ENCODE measurements around the gene RABL2A.
A peak's percentile ranks its signal among the peaks of the same experiment; 100 is the strongest.
"Not testable (repeated sequence)": the region's sequence is repeated elsewhere in the genome, so short reads cannot be mapped to it uniquely, and the experiment has no call there.

The RABL2A gene

DNA sequence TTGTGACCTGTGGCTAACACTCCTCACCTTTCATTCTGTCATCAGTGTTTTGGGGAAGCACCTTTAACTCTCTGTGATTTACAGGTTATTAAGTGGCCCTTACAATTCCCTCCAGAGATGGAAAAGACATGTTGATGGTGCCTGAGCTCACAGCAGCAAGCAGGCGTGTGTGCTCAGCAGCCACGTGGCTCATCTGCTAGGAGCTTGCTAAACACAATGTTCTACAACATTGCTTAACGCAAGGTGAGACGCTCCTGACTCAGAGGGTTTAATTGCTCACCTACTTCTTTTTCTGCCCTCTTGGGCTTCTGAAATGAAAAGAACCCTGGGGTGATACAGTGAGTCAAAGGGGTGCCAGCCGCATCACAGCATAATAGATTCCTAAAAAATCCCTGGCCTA is 6.1 kb upstream of the RABL2A start:
- DNase-seq = not testable (repeated sequence)

DNA sequence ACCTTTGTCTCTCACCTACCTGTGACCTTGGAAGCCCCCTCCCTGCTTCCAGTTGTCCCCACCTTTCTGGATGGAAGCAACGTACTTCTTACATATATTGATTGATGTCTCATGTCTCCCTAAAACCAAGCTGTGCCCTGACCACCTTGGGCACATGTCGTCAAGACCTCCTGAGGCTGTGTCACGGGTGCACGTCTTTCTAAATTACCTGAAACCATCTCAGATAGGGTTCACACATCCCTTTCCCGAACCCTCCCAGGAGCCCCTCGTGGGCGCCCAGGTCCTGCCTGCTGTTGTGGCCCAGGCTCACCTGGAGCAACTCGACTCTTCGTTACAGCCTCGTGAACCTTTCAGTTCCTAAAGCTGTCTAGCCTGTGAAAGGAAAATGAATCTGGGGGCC is 1.2 kb upstream of the RABL2A start:
- not testable (repeated sequence) for DNase-seq

DNA sequence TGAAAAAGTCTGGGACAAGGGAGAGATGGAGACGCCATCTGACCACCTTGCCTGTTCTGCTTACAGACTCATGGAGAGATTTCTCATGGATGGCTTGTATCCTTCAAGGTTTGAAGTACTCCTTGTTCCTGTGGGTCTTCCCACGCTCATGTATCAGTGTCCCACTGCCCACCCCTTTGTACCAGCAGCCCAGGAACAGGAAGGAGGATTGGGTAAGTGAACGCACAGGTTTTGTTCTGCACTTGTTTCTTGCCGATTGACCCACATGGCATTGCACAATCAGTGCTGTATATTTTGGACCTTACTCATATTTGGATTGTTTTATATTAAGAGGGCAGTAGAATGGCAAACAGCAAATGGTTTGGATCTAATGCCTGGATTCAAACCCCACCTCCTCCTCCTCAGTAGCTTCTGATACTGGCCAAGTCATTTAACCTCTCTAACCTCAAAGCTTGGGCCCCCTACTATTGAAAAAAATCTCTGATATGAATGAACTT is 5.8 kb downstream of the RABL2A start:
- not testable (repeated sequence) for DNase-seq

DNA sequence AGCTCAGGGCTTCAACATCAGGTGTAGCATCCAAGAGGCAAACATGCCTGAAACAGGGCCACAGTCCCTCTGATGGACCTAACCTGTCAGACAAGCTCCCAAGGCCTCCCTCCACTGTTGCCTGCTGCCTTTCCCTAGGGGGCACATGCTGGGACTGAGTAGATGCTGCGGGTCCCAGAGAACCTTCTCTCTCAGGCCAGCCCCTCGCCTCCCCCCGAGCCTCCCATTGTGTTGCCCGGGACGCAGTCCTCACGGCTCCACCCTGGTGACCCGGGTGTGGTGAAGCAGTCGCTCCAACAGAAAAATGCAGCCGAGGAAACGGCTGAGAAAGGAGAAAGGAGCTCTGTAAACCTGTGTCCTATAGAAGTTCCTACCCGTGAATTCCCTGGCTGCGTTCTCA is 8.3 kb downstream of the RABL2A start:
- not testable (repeated sequence) for DNase-seq

DNA sequence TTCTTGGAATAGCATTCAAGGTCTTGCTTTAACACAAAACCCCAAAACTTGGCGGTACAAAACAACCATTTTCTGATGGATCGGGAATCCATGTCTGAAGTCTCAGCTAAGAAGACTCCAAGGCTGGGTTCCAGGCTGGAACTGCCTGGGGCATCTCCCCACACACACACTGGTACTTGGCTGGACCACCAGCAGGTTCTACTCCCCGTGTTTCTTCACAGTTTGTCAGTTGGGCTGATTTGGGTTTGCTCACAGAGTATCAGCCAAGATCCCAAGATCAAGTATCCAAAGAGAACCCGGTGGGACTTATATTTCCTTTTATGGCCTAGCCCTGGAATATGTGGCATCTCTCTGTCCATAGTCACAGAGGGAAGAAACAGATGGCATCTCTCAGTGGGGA is 9.2 kb downstream of the RABL2A start:
- not testable (repeated sequence) for DNase-seq

DNA sequence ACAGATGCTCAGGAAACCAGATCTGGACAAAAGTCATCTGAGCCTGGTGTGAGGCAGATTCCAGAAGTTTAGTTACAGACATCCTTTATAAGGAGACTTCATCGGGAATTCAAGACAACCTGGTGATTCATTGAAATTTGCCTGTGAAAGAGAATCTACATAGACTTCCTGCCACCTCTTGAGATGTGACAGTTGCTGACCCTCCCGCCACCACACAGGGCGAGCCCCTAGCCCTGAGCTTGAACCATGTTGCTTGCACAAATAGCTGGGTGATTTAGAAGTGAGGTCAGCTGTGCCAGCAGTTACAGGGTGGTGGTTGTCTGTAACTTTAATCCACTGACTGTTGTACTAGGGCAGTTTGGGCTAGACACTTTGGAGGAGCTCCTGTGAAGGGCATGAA is 11.0 kb downstream of the RABL2A start:
- not testable (repeated sequence) for DNase-seq

DNA sequence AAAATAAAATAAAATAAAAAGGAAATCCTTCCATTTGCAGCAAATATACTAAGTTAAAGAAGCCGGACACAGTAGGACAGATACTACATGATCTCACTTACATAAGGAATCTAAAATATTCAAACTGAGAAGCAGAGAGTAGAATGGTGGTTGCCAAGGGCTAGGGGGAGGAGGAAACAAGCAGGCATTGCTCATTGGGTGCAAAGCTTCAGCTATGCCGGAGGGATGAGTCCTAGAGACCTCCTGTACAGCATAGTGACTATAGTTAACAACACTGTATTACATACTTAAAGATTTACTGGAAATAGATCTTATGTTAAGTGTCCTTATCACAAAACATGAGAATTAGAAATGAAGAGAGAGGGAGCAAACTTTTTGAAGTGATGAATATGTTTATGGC is 19.2 kb downstream of the RABL2A start:
- not testable (repeated sequence) for DNase-seq

DNA sequence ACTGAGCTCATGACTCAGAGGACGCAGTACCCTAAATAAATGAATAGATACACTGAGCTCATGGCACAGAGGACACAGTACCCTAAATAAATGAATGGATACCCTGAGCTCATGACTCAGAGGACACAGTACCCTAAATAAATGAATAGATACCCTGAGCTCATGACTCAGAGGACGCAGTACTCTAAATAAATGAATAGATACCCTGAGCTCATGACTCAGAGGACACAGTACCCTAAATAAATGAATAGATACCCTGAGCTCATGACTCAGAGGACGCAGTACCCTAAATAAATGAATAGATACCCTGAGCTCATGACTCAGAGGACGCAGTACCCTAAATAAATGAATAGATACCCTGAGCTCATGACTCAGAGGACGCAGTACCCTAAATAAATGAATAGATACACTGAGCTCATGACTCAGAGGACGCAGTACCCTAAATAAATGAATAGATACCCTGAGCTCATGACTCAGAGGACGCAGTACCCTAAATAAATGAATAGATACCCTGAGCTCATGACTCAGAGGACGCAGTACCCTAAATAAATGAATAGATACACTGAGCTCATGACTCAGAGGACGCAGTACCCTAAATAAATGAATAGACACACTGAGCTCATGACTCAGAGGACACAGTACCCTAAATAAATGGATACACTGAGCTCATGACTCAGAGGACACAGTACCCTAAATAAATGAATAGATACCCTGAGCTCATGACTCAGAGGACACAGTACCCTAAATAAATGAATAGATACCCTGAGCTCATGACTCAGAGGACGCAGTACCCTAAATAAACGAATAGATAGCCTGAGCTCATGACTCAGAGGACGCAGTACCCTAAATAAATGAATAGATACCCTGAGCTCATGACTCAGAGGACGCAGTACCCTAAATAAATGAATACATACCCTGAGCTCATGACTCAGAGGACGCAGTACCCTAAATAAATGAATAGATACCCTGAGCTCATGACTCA is 24.1 kb downstream of the RABL2A start:
- DNase-seq = not testable (repeated sequence)

DNA sequence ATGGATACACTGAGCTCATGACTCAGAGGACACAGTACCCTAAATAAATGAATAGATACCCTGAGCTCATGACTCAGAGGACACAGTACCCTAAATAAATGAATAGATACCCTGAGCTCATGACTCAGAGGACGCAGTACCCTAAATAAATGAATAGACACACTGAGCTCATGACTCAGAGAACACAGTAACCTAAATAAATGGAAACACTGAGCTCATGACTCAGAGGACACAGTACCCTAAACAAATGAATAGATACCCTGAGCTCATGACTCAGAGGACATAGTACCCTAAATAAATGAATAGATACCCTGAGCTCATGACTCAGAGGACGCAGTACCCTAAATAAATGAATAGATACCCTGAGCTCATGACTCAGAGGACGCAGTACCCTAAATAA is 25.5 kb downstream of the RABL2A start:
- DNase-seq = not testable (repeated sequence)

DNA sequence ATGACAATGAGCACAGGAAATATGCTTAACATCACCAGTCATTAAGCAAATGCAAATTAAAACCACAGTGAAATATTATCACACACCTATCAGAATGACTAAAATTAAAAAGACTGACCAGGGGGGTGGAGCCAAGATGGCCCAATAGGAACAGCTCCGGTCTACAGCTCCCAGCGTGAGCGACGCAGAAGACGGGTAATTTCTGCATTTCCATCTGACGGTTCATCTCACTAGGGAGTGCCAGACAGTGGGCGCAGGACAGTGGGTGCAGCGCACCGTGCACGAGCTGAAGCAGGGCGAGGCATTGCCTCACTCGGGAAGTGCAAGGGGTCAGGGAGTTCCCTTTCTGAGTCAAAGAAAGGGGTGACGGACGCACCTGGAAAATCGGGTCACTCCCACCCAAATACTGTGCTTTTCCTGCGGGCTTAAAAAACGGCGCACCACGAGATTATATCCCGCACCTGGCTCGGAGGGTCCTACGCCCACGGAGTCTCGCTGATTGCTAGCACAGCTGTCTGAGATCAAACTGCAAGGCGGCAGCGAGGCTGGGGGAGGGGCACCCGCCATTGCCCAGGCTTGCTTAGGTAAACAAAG is 29.1 kb downstream of the RABL2A start:
- peak; percentile 9 for DNase-seq

DNA sequence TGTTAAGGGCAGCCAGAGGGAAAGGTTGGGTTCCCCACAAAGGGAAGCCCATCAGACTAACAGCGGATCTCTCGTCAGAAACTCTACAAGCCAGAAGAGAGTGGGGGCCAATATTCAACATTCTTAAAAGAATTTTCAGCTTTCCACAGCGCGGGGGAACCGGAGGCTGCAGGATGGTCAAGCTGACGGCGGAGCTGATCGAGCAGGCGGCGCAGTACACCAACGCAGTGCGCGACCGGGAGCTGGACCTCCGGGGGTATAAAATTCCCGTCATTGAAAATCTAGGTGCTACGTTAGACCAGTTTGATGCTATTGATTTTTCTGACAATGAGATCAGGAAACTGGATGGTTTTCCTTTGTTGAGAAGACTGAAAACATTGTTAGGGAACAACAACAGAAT is 30.7 kb downstream of the RABL2A start:
- not testable (repeated sequence) for DNase-seq

DNA sequence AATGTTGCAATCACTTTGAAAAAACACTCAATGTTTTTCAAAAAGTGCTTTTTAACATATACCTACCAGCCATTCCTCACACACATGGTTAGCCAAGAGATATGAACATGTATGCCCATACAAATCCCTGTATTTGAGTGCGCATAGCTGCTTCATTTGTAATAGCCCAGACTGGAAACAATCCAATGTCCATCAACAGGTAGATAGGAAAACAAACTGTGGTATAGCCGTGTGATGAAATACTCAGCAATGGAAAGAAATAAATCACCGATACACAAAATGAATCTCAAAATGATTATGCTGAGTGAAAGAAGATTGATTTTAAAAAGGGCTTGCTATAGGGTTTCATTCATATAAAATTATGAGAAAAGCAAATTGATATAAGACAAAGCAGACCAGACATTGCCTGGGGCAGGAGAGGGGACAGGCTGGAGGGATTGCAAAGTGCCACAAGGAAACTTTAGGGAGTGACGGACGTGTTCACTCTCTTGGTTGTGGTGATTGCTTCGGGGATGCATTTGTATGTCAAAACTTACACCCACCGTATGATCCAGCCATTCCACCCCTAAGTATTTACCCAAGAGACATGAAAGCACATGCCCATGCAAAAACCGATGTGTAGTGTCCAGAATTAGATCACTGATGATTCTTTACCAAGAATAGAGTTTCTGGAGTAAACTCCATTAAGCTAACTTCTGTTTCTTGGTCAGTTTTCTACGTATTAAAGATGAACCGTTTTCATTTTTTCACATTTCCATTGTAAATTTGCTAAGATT is 36.4 kb downstream of the RABL2A start:
- not testable (repeated sequence) for DNase-seq

DNA sequence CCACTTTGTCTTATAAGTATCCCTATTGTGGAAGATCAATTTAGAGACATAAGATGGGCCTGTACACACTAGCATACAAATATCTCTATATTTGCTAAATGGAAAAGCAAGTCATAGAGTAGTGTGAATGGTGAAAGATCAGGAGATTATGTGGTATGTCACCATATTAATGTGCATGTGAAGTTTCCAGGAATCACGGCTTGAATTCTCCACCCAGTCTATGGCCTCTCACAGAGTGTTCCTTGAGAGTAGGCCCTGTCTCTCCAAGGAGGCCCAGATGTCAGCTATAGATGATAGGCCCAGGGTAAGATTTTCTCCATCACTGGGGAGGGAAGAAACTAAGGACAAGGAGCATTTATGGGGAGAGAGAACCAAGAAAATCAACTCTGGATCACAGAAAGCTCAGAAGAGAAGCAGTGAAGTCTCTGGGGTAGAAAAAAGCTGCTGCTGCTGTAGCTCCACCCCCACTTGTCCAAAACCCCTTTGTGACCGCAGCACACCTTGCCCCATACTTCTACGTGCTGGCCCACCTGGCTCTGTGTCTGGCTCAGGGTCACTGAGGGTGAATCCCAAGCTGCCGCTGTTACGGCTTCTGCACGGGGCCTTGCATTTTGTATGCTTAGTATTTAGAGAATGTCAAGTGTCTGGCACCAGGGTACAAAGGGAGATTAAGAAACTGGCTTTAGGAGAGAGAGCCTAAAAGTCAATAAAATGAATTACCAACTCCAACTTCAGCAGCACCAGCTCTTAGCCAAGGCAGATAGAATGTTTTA is 37.9 kb downstream of the RABL2A start:
- not testable (repeated sequence) for DNase-seq

DNA sequence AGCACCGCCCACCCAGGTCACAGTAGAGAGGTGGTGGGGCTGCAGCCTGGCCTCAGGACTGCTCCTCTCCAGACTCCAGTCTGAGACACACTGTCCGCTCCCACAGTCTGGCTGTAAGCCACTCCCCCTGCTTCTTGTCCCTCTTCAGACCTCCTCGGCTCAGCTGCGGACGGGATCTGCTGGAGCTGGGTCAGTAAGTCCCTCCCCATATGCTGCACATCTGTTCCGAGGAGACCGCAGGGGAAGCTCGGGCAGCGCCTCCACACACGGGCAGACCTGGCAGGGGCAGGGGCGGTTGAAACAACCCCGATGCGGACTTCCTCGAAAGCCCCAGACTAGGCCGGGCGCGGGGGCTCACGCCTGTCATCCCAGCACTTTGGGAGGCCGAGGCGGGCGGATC is 41.9 kb downstream of the RABL2A start:
- DNase-seq = not testable (repeated sequence)

DNA sequence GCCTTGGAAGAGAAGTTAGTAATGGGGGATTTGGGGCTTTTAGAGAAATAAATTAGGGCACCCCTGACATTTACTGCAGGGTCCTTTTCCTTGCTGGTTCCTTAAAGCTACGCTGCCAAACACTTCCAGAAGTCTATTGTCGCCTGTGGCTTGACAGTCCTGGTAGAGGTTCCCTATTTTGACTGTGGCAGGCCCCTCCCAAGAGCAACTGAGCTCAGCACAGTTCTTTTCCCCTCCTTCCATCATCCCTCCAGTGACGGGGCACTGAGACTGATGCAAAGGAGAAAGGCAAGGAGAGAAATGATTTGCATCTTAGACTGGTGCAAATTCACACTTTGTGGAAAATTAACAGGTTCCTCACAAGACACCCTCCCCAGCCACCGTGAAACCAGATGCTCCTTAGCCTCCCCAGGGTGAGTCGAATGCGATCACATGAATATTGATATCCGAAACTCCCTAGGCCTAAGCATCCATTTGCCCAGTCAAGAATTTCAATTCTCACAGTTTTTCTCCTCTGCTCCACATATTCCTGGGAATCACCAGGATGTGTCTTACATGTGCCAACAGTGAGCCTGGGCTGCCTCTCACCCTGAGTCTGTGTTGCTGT is 45.4 kb downstream of the RABL2A start:
- no peak for DNase-seq

DNA sequence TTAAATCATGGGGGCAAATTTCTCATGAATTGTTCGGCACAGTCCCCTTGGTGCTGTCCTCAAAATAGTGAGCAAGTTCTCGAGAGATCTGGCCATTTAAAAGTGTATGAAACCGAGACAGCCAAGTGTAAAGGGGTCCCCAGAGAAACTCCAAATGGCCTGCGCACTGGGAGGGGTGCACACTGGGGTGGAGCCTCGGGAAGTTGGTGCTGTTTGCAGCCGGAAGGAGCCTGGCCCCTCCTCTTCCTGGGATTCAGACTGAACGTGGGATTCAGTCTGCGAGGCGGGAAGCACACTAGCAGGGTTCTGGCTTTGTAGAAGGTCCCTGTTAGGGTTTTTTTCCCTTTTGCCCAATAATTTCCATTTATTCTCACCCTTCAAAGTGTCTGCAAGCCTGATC is 48.8 kb downstream of the RABL2A start:
- no peak for DNase-seq

DNA sequence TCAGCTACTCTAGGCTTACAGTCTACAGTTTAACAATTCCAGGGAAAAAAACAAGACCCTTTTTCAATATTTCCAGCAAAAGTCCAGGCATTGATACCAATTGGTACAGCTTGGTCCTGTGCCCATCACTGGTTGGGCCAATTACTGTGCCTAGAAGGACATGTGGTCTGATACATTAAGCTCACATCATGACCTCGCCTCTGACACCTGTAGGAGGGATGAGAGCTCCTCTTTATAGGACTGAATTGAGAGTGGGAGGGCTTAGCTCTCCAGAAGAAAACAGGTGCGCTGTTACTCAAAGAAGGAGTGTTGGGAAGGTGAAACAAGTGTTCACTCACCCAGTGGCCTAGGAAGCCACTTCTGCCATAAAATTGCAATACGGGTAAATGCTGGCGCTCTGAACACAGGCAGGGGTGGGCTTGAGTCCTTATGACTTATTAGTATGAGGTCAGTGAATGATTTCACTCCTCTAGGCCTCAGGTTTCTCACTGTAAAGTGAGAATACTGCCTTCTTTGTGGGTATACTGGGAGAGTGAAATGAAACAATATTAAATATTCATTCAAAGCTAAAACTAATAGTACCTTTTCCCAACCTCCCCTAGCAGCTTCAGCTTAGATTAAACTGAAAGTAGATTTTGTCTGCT is 49.7 kb downstream of the RABL2A start:
- DNase-seq = no peak

DNA sequence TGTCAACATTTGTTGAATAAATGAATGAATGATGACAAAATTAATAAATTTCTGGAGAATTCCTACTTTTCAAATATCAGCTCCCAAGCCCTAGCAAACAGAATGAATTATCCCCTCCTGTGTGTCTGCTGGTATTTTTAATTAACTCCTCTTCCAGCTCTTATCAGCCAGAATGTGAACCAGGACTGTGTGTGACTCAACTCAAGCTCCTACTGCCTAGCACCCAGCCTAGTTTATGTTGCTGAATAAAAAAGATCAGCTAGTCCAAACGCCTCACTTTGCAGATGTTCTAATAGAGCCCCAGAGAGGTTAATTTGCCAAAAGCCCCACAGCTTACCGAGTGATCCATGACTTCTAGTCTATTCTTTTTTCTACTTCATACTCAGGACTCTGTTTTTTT is 50.3 kb downstream of the RABL2A start:
- DNase-seq = no peak

DNA sequence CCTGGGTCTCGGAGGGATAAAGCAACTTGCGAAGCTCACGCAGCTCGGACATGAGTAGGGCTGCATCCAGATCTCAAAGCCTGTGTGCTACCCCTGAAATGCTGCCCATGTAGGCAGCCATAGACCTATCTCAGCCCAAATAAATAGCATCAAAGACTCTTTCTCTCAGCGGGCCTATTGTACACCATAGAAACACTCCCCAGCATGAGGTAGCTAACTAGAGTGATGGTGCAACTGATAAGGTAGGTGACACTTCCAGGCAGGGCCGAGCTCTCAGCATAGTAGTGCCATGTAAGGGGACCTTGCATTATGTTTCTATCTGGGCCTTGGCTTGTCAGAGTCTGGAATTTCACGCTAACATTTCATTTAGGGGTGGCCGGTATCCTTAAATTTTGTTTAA is 52.4 kb downstream of the RABL2A start:
- no peak for DNase-seq

DNA sequence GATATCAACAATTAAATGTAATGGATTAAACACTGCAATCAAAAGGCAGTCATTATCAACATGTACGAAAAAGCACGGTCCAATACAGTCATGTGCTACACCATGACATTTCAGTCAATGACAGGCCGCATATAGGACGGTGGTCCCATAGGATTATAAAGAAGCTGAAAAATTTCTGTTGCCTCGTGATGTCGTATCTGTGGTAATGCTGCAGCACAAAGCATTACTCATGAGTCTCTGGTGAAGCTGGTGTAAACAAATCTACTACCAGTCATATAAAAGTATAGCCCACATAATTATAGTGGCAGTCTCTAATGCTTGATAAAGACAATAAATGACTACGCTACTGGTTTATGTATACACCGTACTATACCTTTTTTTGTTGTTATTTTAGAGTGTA is 58.4 kb downstream of the RABL2A start:
- no peak for DNase-seq

DNA sequence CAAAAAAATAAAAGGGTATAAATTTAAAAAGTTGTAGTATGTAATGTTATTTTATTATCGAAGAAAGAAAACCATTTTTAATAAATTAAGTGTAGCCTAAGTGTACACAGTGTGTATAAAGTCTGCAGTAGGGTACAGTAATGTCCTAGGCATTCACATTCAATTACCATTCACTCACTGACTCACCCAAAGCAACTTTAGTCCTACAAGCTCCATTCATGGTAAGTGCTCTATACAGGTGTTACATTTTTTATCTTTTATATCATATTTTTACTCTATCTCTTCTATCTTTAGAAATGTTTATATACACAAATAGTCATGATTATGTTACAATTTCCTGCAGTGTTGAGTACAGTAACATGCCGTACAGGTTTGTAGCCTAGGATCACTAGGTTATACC is 59.5 kb downstream of the RABL2A start:
- DNase-seq = no peak

Data from stimulated activated CD4-positive, alpha-beta T cell treated with anti-CD3 and anti-CD28 coated beads, Interleukin-15, amount 100 ng/mL, for 24 hours (primary cell).